Endothelial cell of umbilical vein (primary cell): ENCODE measurements around the gene SNAI3. TPM values are rescaled to one million over a fixed set of nuclear protein-coding genes. Genes with fewer than 3 reads are reported as not detected.

Experiments used
- BruUV-seq: library from RNA; stranded (reverse); fragments of 400-500 nt; replicated peaks from 2 replicates; lab custom pipeline; 2021; lab: Mats Ljungman, UMichigan
- CTCF ChIA-PET: fragments of 300-600, 350-600 bp; sonication (Branson Sonifier 250); formaldehyde crosslinking; loops from one replicate; lab custom pipeline; 2021; ENCODE audit warnings: antibody characterized with exemption, inconsistent platforms; lab: Charles Lee
- POLR2A ChIA-PET: fragments of 300-600, 350-600 bp; sonication (Branson Sonifier 250); formaldehyde crosslinking; loops from one replicate; lab custom pipeline; 2021; ENCODE audit warnings: antibody characterized with exemption, inconsistent platforms; lab: Charles Lee
- DNase-seq: peaks from one replicate; pipeline ENCODE4 v3.0.0-alpha.2; 2011; ENCODE audit warnings: low read depth, low spot score
- FAIRE-seq: peaks from 2 replicates; lab custom pipeline; 2011; peaks lifted over from hg19 to GRCh38; lab: Jason Lieb, UNC
- H2AFZ ChIP-seq: 2 replicates; pipeline ENCODE4 v1.6.0; 2012; ENCODE audit warnings: low read depth, low read length, control low read depth, inconsistent platforms
- H3K27ac ChIP-seq: 2 replicates; pipeline ENCODE4 v1.5.1; 2011; ENCODE audit warnings: low read depth, mild to moderate bottlenecking, control low read depth, low read length, moderate library complexity; ENCODE audit not compliant: insufficient read depth
- H3K27me3 ChIP-seq, 2 experiments: 2 replicates each; pipeline versions ENCODE4 v1.6.0 to v1.6.1; 2011; ENCODE audit warnings: low read length in 2 of 2, mixed read lengths in 1 of 2; ENCODE audit not compliant: control insufficient read depth in 2 of 2, insufficient read depth in 2 of 2
- H3K36me3 ChIP-seq, 2 experiments: 2 replicates in 1 of 2; 3 replicates in 1 of 2; pipeline ENCODE4 v1.5.1; 2011; ENCODE audit warnings: low read length in 2 of 2, mild to moderate bottlenecking in 1 of 2, moderate library complexity in 1 of 2; ENCODE audit not compliant: control insufficient read depth in 2 of 2, insufficient read depth in 2 of 2; ENCODE audit errors: extremely low read depth in 1 of 2
- H3K4me1 ChIP-seq: 3 replicates; pipeline ENCODE4 v1.5.1; 2011; ENCODE audit warnings: mild to moderate bottlenecking, low read length; ENCODE audit not compliant: control insufficient read depth, insufficient read depth; ENCODE audit errors: extremely low read depth
- H3K4me2 ChIP-seq: 2 replicates; pipeline ENCODE4 v1.6.1; 2011; ENCODE audit warnings: low read length, control low read depth, mixed read lengths; ENCODE audit not compliant: insufficient read depth
- H3K4me3 ChIP-seq, 3 experiments: fragments of 200-600 bp in 1 of 3; sonication (generic), shearing (Covaris generic) in 1 of 3; replicated peaks in 1 of 3; 2 replicates each; pipeline ENCODE4 v1.5.1; 2011 to 2016; ENCODE audit warnings: control low read depth in 3 of 3, low read length in 3 of 3, mild to moderate bottlenecking in 2 of 3, inconsistent platforms in 1 of 3, low read depth in 1 of 3, moderate library complexity in 1 of 3; ENCODE audit not compliant: insufficient read depth in 1 of 3
- H3K79me2 ChIP-seq: 2 replicates; pipeline ENCODE4 v1.6.0; 2012; ENCODE audit warnings: low read length, inconsistent platforms; ENCODE audit not compliant: control insufficient read depth, insufficient read depth
- H3K9ac ChIP-seq: replicated peaks from 2 replicates; pipeline ENCODE3; 2011; ENCODE audit warnings: low read length, control low read depth; ENCODE audit not compliant: insufficient read depth; ENCODE audit errors: extremely low read depth
- H3K9me1 ChIP-seq: replicated peaks from 3 replicates; pipeline ENCODE4 v1.6.0; 2011; ENCODE audit warnings: mild to moderate bottlenecking, low read length; ENCODE audit not compliant: control insufficient read depth, insufficient read depth; ENCODE audit errors: extremely low read depth
- H3K9me3 ChIP-seq: replicated peaks from 2 replicates; pipeline ENCODE4 v1.5.1; 2012; ENCODE audit warnings: low read length, inconsistent platforms; ENCODE audit not compliant: control insufficient read depth, insufficient read depth
- H4K20me1 ChIP-seq: replicated peaks from 2 replicates; pipeline ENCODE3; 2011; ENCODE audit warnings: mild to moderate bottlenecking, low read length; ENCODE audit not compliant: control insufficient read depth, insufficient read depth; ENCODE audit errors: extremely low read depth
- EZH2 ChIP-seq: IDR thresholded peaks from 2 replicates; pipeline ENCODE4 v1.6.1; 2012; ENCODE audit warnings: borderline replicate concordance, low read depth, mild to moderate bottlenecking, moderate library complexity, low read length, inconsistent platforms; ENCODE audit not compliant: severe bottlenecking
- FOS ChIP-seq: IDR thresholded peaks from 2 replicates; pipeline ENCODE4 v1.6.1; 2011; ENCODE audit warnings: mild to moderate bottlenecking, low read length, moderate library complexity, borderline replicate concordance; ENCODE audit not compliant: insufficient read depth
- GATA2 ChIP-seq: IDR thresholded peaks from 2 replicates; pipeline ENCODE4 v1.7.0; 2011; ENCODE audit warnings: low read depth, mild to moderate bottlenecking, moderate library complexity, mixed read lengths, low read length; ENCODE audit not compliant: insufficient read length, insufficient read depth
- JUN ChIP-seq: IDR thresholded peaks from 2 replicates; pipeline ENCODE4 v1.6.1; 2011; ENCODE audit warnings: borderline replicate concordance, low read depth; ENCODE audit not compliant: insufficient read length, insufficient read depth
- MYC ChIP-seq: IDR thresholded peaks from one replicate; pipeline ENCODE4 v1.6.1; 2011; ENCODE audit warnings: mild to moderate bottlenecking, low read depth, low read length
- POLR2A ChIP-seq: IDR thresholded peaks from 2 replicates; pipeline ENCODE4 v1.6.1; 2012; ENCODE audit warnings: low read depth, mild to moderate bottlenecking, control low read depth, low read length
- POLR2AphosphoS5 ChIP-seq: IDR thresholded peaks from 2 replicates; pipeline ENCODE4 v1.6.1; 2012; ENCODE audit warnings: low read depth, mild to moderate bottlenecking, control low read depth, low read length, moderate library complexity; ENCODE audit not compliant: insufficient read depth
- dilution Hi-C: fragments of 300-500 bp; cut with MboI; formaldehyde crosslinking; loops from one replicate; pipeline ENCODE4 v1.15.0; 2019; ENCODE audit warnings: low sequenced_read_pairs; ENCODE audit not compliant: extremely low pct_ligation_motif_present
- intact Hi-C: fragments of 100-400 bp; cut with micrococcal nuclease; formaldehyde crosslinking; loops from one replicate; pipeline ENCODE4 v1.10.0; 2022
- polyA plus RNA-seq, 4 experiments: library from polyadenylated mRNA; depleted of rRNA in 3 of 4; stranded (reverse) in 3 of 4; unstranded in 1 of 4; fragments of >200 nt; gene quantifications; 2 replicates each; pipeline versions ENCODE4 v1.2.1 to v1.2.3, GENCODE V29; 2011 to 2012; ENCODE audit warnings: missing spikeins in 1 of 4
- total RNA-seq: library from RNA; stranded (reverse); gene quantifications from 2 replicates; pipeline ENCODE4 v1.2.3, GENCODE V29; 2021
- TF ChIP-seq, protein P1 (sequence below), 2 donors: IDR thresholded peaks; 1 replicate in 1 of 2; 2 replicates in 1 of 2; pipeline ENCODE4 v1.5.1; 2011; ENCODE audit warnings: low read length in 2 of 2, mild to moderate bottlenecking in 2 of 2, moderate library complexity in 2 of 2, control low read depth in 1 of 2, inconsistent platforms in 1 of 2, low read depth in 1 of 2; ENCODE audit not compliant: insufficient read depth in 1 of 2; ENCODE audit errors: extremely low read depth in 1 of 2
- TF ChIP-seq, protein P2 (sequence below): IDR thresholded peaks from 2 replicates; pipeline ENCODE4 v1.6.1; 2011; ENCODE audit not compliant: insufficient read depth, insufficient read length

Gene SNAI3
- total and polyA plus RNA-seq, 2 donors (not counting 3 experiments of a cell fraction or from before 2014, with no cell fraction given): 0.30 to 0.31 TPM

DNA sequence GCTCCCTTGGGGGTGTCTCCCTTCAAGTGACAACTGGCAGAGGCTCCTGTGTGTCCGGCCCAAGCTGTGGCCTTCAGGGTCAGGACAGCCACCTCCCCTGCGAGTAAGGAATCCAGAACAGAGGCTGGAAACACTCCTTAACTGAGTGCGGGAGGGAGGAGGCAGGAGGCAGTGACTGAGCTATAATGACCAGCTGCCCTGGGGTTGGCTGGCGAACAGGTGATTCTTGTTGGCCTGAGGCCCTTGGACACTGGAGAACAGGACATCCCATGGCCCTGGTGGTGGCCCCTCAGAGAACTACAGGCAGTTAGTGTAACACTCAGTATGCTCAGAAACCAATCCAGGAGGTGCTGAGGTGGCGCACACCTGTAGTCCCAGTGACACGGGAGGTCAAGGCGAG is 9.4 kb upstream of the SNAI3 start:
- FAIRE-seq (no peak), DNase-seq (no peak)
- peaks cover 4 to 21% of the 10 kb centered on the region in 2 experiments for H3K36me3 ChIP-seq
- H3K4me2 ChIP-seq: no peak overlapping the region
- H3K27me3 ChIP-seq: no peaks in the 10 kb centered on the region
- BruUV-seq: no TSS peak
- H3K4me1 ChIP-seq: peaks cover 7% of the 10 kb centered on the region
- no peaks in the 10 kb centered on the region for H3K9me3 ChIP-seq
- intact Hi-C loops: no loop called here
- dilution Hi-C loops: no loop called here
- no peak overlapping the region for H3K27ac ChIP-seq
- ChIA-PET POLR2A (no interaction called here), CTCF (interaction anchor here (1.4 kb wide), 1 partner anchor 33 kb away, joined by 4 read pairs; the partner anchor contains the start of gene MVD)
- H3K9me1 ChIP-seq: no peaks in the 10 kb centered on the region
- H3K4me3 ChIP-seq: no peak overlapping the region
- TF ChIP-seq EZH2 (no peak), FOS (no peak), GATA2 (no peak), JUN (no peak), MYC (no peak), POLR2AphosphoS5 (no peak), POLR2A (no peak)
- TF ChIP-seq, protein P1, sequence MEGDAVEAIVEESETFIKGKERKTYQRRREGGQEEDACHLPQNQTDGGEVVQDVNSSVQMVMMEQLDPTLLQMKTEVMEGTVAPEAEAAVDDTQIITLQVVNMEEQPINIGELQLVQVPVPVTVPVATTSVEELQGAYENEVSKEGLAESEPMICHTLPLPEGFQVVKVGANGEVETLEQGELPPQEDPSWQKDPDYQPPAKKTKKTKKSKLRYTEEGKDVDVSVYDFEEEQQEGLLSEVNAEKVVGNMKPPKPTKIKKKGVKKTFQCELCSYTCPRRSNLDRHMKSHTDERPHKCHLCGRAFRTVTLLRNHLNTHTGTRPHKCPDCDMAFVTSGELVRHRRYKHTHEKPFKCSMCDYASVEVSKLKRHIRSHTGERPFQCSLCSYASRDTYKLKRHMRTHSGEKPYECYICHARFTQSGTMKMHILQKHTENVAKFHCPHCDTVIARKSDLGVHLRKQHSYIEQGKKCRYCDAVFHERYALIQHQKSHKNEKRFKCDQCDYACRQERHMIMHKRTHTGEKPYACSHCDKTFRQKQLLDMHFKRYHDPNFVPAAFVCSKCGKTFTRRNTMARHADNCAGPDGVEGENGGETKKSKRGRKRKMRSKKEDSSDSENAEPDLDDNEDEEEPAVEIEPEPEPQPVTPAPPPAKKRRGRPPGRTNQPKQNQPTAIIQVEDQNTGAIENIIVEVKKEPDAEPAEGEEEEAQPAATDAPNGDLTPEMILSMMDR (IDR thresholded peaks at IDR 0.05; ENCODE audit: extremely low read depth in 1 of 2, insufficient read depth in 1 of 2, low read depth in 1 of 2, low read length in 2 of 2): no peak
- TF ChIP-seq, protein P2, sequence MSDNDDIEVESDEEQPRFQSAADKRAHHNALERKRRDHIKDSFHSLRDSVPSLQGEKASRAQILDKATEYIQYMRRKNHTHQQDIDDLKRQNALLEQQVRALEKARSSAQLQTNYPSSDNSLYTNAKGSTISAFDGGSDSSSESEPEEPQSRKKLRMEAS: no peak
- H3K9ac ChIP-seq: no peak overlapping the region
- no peaks in the 10 kb centered on the region for H3K79me2 ChIP-seq
- no peak overlapping the region for H2AFZ ChIP-seq
- no peaks in the 10 kb centered on the region for H4K20me1 ChIP-seq
